CD4-positive, CD25-positive, alpha-beta regulatory T cell (primary cell): Measurements from ENCODE around the gene TSPEAR. TPM values are rescaled to one million over a fixed set of nuclear protein-coding genes. Genes with fewer than 3 reads are reported as not detected.
A peak's percentile ranks its signal among the peaks of the same experiment; 100 is the strongest.

Source experiments
- ATAC-seq, 2 donors: fragments of 150-1000 bp; cut with Tn5 transposase; one replicate each; pipeline ENCODE4 v1.10.0; 2021; ENCODE audit warnings: low read depth in 2 of 2, moderate number of reproducible peaks in 2 of 2, moderate library complexity in 1 of 2
- DNase-seq, 3 donors: peaks; one replicate each; pipeline versions ENCODE4 v3.0.0 to v3.0.0-alpha.2; 2012 to 2022; ENCODE audit warnings: mixed read lengths in 1 of 3
- H3K27ac ChIP-seq: one replicate; pipeline ENCODE4 v1.7.0; 2013; ENCODE audit warnings: mild to moderate bottlenecking, low read length; ENCODE audit not compliant: insufficient read depth, poor library complexity, severe bottlenecking
- H3K27me3 ChIP-seq: one replicate; pipeline ENCODE4 v1.7.0; 2013; ENCODE audit warnings: low read length; ENCODE audit not compliant: control insufficient read depth, insufficient read depth
- H3K36me3 ChIP-seq: one replicate; pipeline ENCODE4 v1.7.0; 2013; ENCODE audit warnings: mild to moderate bottlenecking, low read length, moderate library complexity; ENCODE audit not compliant: control insufficient read depth, insufficient read depth
- H3K4me1 ChIP-seq: 2 replicates; pipeline ENCODE4 v1.7.0; 2013; ENCODE audit warnings: mild to moderate bottlenecking, low read length; ENCODE audit not compliant: insufficient read depth, control insufficient read depth, poor library complexity, severe bottlenecking
- H3K4me3 ChIP-seq: one replicate; pipeline ENCODE4 v1.7.0; 2013; ENCODE audit warnings: low read depth, mild to moderate bottlenecking, low read length, moderate library complexity
- H3K9me3 ChIP-seq, 2 experiments: 1 replicate in 1 of 2; 2 replicates in 1 of 2; pipeline ENCODE4 v1.7.0; 2013; ENCODE audit warnings: low read length in 2 of 2, mild to moderate bottlenecking in 1 of 2, moderate library complexity in 1 of 2; ENCODE audit not compliant: control insufficient read depth in 2 of 2
- H3K27ac Mint-ChIP-seq, 3 donors: one replicate each; pipeline ENCODE4 v1.8.0; 2020 to 2022; ENCODE audit warnings: mild to moderate bottlenecking in 3 of 3, mixed read lengths in 3 of 3, moderate library complexity in 2 of 3
- H3K27me3 Mint-ChIP-seq: one replicate; pipeline ENCODE4 v1.8.0; 2022; ENCODE audit warnings: mild to moderate bottlenecking, mixed read lengths
- H3K36me3 Mint-ChIP-seq: one replicate; pipeline ENCODE4 v1.8.0; 2020; ENCODE audit warnings: mixed read lengths
- H3K4me1 Mint-ChIP-seq, 4 donors: one replicate each; pipeline ENCODE4 v1.8.0; 2020 to 2022; ENCODE audit warnings: mixed read lengths in 4 of 4, mild to moderate bottlenecking in 1 of 4
- H3K4me3 Mint-ChIP-seq, 4 donors: one replicate each; pipeline ENCODE4 v1.8.0; 2020 to 2022; ENCODE audit warnings: mild to moderate bottlenecking in 4 of 4, mixed read lengths in 4 of 4, moderate library complexity in 3 of 4
- H3K9me3 Mint-ChIP-seq, 7 donors: one replicate each; pipeline ENCODE4 v1.8.0; 2020 to 2022; ENCODE audit warnings: mixed read lengths in 7 of 7, mild to moderate bottlenecking in 3 of 7, moderate library complexity in 2 of 7
- polyA plus RNA-seq, 4 donors: library from polyadenylated mRNA; unstranded; fragments of 300-500 nt; fragmentation: Illumina TruSeq; gene quantifications; one replicate each; pipeline ENCODE4 v1.2.3, GENCODE V29; 2021
- total RNA-seq: library from RNA; stranded (reverse); gene quantifications from one replicate; pipeline ENCODE4 v1.2.3, GENCODE V29; 2022

The TSPEAR gene
- total and polyA plus RNA-seq, 5 donors from 2014 or later = 0.05 TPM; not detected in 4

DNA sequence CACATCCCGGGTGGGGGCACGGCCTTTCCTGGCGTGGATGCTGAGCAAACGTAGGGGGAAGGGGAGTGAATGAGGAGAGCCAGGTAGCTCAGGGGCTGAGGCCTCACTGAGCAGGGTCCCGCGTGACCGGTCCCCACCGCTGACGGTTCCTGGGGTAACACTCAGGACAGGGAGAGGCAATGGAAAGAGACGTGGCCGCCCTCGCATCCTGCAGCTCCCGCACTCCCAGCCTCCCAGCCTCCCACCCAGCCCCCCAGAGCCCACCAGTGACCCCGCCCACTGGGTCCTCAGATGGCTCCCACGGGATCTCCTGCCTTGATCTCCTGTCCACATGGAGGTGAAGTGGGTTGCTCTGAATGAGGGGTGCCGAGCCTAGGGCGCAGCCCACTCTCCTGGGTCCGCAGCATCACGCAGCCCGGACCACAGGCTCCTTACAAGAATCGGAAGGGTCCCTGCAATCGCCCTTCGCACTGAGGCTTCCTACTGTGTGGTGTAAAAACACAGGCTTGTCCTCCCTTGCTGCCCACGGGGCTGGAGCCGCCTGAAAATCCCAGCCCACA lies 2.4 kb downstream of the TSPEAR start:
- Mint-ChIP-seq H3K4me3 (peak overlapping the region in 2 of 4 donors; percentile 38 to 48), H3K27ac (no peak overlapping the region)
- no peak for ATAC-seq

DNA sequence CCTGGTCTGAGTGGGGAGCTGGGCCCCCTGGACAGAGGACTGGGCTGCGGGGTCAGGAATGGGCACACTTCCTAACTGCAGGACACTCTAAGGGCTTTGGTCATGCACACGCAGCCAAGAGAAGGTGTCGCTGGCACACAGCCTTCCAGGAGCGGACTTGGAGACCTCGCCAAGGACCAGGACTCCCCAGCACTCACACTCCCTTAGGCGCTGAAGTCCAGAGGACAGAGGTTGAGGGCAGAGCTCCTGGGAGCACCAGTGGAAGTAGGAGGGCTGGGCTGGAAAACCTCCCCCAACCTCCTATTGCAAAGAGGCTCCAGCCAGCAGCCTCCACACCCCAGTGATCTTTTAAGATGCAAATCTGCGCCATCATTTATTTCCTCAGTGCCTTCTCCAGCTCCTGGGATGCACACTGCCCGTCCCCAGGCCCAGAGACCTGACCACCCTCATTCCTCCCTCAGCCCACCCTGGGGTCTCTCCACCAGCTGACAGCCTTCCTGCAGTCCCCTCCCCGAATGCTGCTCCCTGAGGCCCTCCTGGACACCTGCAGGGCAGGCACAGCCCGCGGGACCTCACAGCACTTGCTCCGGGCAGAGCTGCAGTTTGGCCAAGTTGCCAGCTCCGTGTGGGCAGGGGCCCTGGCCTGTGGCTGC lies 3.0 kb downstream of the TSPEAR start:
- no peak for ATAC-seq
- H3K4me1 Mint-ChIP-seq = peaks cover 0 to 19% (median 2%) of the 10 kb centered on the region in 4 donors

More for the DNA sequence above, 2.4 kb downstream of the TSPEAR start:
- Histone ChIP-seq H3K4me3 (no peak overlapping the region), H3K27me3 (peaks cover 16% of the 10 kb centered on the region), H3K36me3 (no peaks in the 10 kb centered on the region), H3K27ac (no peak overlapping the region), H3K4me1 (no peaks in the 10 kb centered on the region), H3K9me3 (peaks cover 0 to 11% of the 10 kb centered on the region in 2 experiments)
- Mint-ChIP-seq H3K36me3 (peaks cover 4% of the 10 kb centered on the region), H3K9me3 (peaks cover 0 to 10% (median 4%) of the 10 kb centered on the region in 7 donors), H3K27me3 (peaks cover 85% of the 10 kb centered on the region), H3K4me1 (peaks cover 0 to 19% (median 2%) of the 10 kb centered on the region in 4 donors)
- no peak for DNase-seq

DNA sequence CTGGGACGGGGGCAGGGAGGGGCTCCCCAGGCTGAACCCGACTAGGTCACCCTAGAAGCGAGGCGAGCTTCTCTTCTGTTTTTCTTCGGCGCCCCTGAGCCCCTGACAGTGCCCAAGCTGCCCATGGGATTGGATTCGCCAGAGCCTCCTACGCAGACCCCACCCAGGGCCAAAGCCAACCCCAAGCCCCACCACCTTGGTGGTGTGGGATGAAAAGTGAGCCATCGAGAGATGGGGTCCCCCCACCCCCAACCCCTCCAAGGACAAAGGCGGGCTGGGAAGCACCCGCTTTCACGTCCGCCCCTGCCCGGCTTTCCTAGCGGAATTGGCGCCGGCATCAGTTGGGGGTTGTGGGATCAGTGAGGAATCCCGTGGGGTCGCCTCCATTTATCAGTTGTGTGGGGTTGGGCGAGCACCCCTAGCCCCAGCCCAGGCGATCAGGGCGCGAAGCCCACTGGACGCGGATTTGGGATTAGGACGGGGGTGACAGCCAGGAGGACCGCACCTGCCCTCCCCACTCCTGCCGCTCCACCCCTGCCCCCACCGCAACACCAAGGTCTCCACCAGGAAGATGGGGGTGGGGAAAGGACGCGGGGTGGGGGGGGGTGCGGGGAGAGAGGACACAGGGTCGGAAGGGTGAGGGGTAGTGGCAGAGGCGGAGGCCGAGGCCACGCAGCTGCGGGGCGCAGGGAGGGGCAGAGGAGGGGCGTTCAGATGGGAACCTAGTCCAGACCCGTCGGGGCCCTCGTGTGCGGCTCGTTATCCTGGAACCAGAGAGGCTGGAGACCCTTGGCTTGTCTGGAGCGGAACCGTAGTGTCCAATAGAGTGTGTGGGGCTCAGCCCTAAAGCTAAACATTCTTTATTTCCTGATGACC lies 4.4 kb downstream of the TSPEAR start:
- H3K4me1 Mint-ChIP-seq = peaks cover 0 to 19% (median 2%) of the 10 kb centered on the region in 4 donors
- peaks cover 0 to 11% of the 10 kb centered on the region in 2 experiments for H3K9me3 ChIP-seq
- no peak for ATAC-seq
- H3K27ac Mint-ChIP-seq = no peak overlapping the region
- peaks cover 7% of the 10 kb centered on the region for H3K27me3 ChIP-seq
- peaks cover 75% of the 10 kb centered on the region for H3K27me3 Mint-ChIP-seq
- H3K9me3 Mint-ChIP-seq = peaks cover 0 to 8% (median 4%) of the 10 kb centered on the region in 7 donors
- H3K27ac ChIP-seq = no peak overlapping the region
- no peaks in the 10 kb centered on the region for H3K36me3 ChIP-seq
- no peaks in the 10 kb centered on the region for H3K4me1 ChIP-seq
- DNase-seq = no peak
- peaks cover 4% of the 10 kb centered on the region for H3K36me3 Mint-ChIP-seq
- H3K4me3 Mint-ChIP-seq = no peak overlapping the region
- no peak overlapping the region for H3K4me3 ChIP-seq

More for the DNA sequence above, 3.0 kb downstream of the TSPEAR start:
- H3K36me3 Mint-ChIP-seq = peaks cover 4% of the 10 kb centered on the region
- no peak for DNase-seq
- Histone ChIP-seq H3K9me3 (peaks cover 0 to 11% of the 10 kb centered on the region in 2 experiments), H3K36me3 (no peaks in the 10 kb centered on the region), H3K4me1 (no peaks in the 10 kb centered on the region), H3K27ac (no peak overlapping the region), H3K4me3 (no peak overlapping the region), H3K27me3 (peaks cover 10% of the 10 kb centered on the region)
- H3K27ac Mint-ChIP-seq = no peak overlapping the region
- peaks cover 0 to 10% (median 4%) of the 10 kb centered on the region in 7 donors for H3K9me3 Mint-ChIP-seq
- peaks cover 79% of the 10 kb centered on the region for H3K27me3 Mint-ChIP-seq
- H3K4me3 Mint-ChIP-seq = no peak overlapping the region

DNA sequence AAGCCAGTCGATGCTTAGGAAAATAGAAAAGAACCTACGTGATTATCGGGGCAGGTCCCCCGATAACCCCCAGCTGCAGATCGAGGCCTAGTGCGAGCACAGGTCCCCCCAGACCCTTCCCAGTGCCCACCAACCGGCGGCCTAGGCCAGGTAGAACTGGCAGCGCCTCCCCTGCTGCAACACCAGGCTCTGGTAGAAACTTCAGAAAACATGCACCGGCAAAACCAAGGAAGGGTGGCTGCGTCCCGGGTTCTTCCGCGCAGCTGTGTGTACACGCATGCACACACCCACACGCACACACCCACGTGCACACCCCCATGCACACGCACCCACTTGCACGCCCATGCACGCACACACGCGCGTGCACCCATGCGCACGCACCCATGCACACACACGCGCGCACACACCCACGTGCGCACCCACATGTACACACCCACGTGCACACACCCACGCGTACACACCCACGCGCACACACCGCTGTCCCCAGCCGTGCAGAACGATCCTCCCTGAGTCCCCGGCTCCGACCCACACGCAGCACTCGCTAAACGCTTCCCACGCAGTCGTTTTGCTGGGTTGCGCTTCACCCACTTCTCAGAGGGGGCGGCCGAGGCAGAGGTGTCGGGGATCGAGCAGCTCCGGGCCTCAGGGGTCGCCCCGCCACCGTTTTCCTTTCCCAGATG lies 5.2 kb downstream of the TSPEAR start:
- Histone ChIP-seq H3K9me3 (peaks cover 0 to 11% of the 10 kb centered on the region in 2 experiments), H3K4me3 (no peak overlapping the region), H3K27ac (no peak overlapping the region), H3K36me3 (no peaks in the 10 kb centered on the region), H3K27me3 (peaks cover 7% of the 10 kb centered on the region), H3K4me1 (no peaks in the 10 kb centered on the region)
- no peak for DNase-seq
- peaks cover 4% of the 10 kb centered on the region for H3K36me3 Mint-ChIP-seq
- H3K4me3 Mint-ChIP-seq = no peak overlapping the region
- H3K9me3 Mint-ChIP-seq = peaks cover 0 to 8% (median 4%) of the 10 kb centered on the region in 7 donors
- peaks cover 70% of the 10 kb centered on the region for H3K27me3 Mint-ChIP-seq
- no peak for ATAC-seq
- H3K4me1 Mint-ChIP-seq = peaks cover 0 to 17% (median 3%) of the 10 kb centered on the region in 4 donors
- H3K27ac Mint-ChIP-seq = peak overlapping the region in 1 of 3 donors; percentile 56

DNA sequence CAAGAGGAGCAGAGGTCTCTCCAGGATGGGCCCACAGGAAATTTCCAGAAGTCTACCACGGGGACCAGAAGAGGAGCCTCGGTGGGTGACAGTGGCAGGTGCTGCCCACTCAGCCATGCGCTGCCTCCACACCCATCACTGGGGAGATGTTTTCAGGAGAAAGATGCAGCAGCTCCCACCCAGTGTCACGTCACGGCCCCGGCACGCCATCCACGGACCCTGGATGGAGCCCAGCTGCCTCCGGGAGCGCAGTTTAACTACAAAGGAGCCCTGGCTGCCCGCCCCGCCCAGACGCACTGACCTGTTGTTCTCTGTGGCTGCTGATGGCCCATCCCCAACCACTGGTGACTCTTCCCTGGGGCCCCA lies 6.8 kb downstream of the TSPEAR start:
- Histone ChIP-seq H3K27me3 (peaks cover 4% of the 10 kb centered on the region), H3K4me1 (no peaks in the 10 kb centered on the region), H3K4me3 (no peak overlapping the region), H3K9me3 (peaks cover 0 to 11% of the 10 kb centered on the region in 2 experiments), H3K36me3 (no peaks in the 10 kb centered on the region), H3K27ac (no peak overlapping the region)
- Mint-ChIP-seq H3K27me3 (peaks cover 66% of the 10 kb centered on the region), H3K4me3 (no peak overlapping the region), H3K4me1 (peaks cover 0 to 7% (median 2%) of the 10 kb centered on the region in 4 donors), H3K9me3 (peaks cover 0 to 8% (median 2%) of the 10 kb centered on the region in 7 donors), H3K36me3 (peaks cover 4% of the 10 kb centered on the region), H3K27ac (no peak overlapping the region)
- DNase-seq (no peak), ATAC-seq (no peak)

DNA sequence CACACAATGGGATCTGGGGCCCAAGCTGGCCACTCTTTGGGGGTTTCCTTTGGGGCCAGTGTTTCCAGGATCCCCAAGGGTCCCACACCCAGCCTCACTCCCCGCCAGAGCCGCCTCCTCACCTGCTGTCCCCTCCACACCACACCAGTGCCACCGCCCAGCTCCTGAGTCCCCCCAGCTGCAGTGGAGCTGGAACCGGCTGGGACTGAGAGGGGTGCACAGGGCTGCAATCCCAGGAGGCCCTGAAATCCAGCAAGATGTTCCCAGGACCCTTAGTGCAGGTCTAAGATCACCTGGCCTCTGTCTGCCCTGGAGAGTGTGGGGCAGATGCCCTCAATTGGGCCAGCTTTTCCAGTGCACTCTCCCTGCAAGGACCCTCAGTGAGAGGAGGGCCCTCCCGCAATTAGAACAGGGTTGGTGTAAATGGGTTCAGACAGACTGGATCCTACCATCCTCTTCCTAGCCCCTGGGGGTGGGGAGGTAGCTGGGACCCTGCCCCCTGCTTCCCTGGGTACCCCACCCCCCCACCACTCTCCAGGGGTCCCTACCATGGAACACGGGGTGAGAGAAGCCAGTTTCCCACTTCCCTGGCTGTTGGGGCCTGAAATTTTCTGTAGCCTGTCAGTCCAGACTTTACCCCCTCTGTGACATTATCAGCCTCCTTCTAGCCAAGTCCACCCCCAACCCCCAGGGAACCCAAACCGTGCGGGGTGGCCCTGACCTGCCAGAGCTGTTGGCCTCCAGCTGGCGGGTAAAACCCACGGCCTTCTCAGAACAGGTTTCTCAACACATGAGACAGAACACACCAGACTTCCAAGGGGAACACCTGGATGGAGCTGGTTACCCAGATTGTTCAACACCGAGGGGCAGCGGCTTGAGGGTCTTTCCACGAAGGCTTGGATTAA lies 7.4 kb downstream of the TSPEAR start:
- Histone ChIP-seq H3K4me3 (no peak overlapping the region), H3K36me3 (no peaks in the 10 kb centered on the region), H3K9me3 (peaks cover 0 to 11% of the 10 kb centered on the region in 2 experiments), H3K27ac (no peak overlapping the region), H3K4me1 (no peaks in the 10 kb centered on the region), H3K27me3 (peaks cover 3% of the 10 kb centered on the region)
- Mint-ChIP-seq H3K27ac (no peak overlapping the region), H3K4me1 (peaks cover 0 to 2% (median 1%) of the 10 kb centered on the region in 4 donors), H3K36me3 (peaks cover 4% of the 10 kb centered on the region), H3K27me3 (peaks cover 64% of the 10 kb centered on the region), H3K9me3 (peaks cover 0 to 8% (median 1%) of the 10 kb centered on the region in 7 donors), H3K4me3 (no peak overlapping the region)
- ATAC-seq (no peak), DNase-seq (no peak)
